Measurements from ENCODE around the gene CLEC4M.

GRCh38 chr19:7793493-7793892, 30.4 kb downstream of the CLEC4M start:
- no peak for TF ChIP-seq E2F6 (IDR thresholded peaks at IDR 0.05)
- no peak for TF ChIP-seq TBP (IDR thresholded peaks at IDR 0.05; ENCODE audit: low read depth, low read length)

Data from H1 (cell line).